AG04450 (cell line): Measurements from ENCODE around the gene SLC26A9. TPM values are rescaled to one million over a fixed set of nuclear protein-coding genes. Genes with fewer than 3 reads are reported as not detected.

Experiments used
- CTCF ChIA-PET: fragments of 300-600, 350-600 bp; formaldehyde crosslinking; extraction: SDS; loops from one replicate; lab custom pipeline; 2022; ENCODE audit warnings: antibody characterized with exemption, inconsistent platforms; lab: Charles Lee
- POLR2A ChIA-PET: fragments of 350-600 bp; formaldehyde crosslinking; extraction: SDS; loops from one replicate; lab custom pipeline; 2021; ENCODE audit warnings: antibody characterized with exemption, inconsistent platforms; lab: Yijun Ruan, JAX
- DNase-seq: peaks from one replicate; pipeline ENCODE4 v3.0.0-alpha.2; 2011; ENCODE audit warnings: low read depth, low spot score
- H3K27ac ChIP-seq: one replicate; pipeline ENCODE4 v1.5.1; 2012; ENCODE audit warnings: low read depth, low read length, control low read depth
- H3K27me3 ChIP-seq: one replicate; pipeline ENCODE4 v1.6.0; 2012; ENCODE audit warnings: low read length; ENCODE audit not compliant: control insufficient read depth, insufficient read depth
- H3K4me3 ChIP-seq: 2 replicates; pipeline ENCODE4 v1.5.1; 2011; ENCODE audit warnings: mild to moderate bottlenecking, low read depth, low read length, control low read depth
- H3K9me3 ChIP-seq: 2 replicates; pipeline ENCODE4 v1.5.1; 2012; ENCODE audit warnings: low read length; ENCODE audit not compliant: control insufficient read depth, insufficient read depth
- polyA plus RNA-seq: library from polyadenylated mRNA; depleted of rRNA; stranded (reverse); fragments of >200 nt; gene quantifications from 2 replicates; pipeline ENCODE4 v1.2.3, GENCODE V29; 2011
- TF ChIP-seq, protein P1 (sequence below): IDR thresholded peaks from 2 replicates; pipeline ENCODE4 v1.5.1; 2011; ENCODE audit warnings: low read depth, low read length, control low read depth, inconsistent platforms

Gene SLC26A9
- polyA plus RNA-seq, 1 experiment: not detected

DNA sequence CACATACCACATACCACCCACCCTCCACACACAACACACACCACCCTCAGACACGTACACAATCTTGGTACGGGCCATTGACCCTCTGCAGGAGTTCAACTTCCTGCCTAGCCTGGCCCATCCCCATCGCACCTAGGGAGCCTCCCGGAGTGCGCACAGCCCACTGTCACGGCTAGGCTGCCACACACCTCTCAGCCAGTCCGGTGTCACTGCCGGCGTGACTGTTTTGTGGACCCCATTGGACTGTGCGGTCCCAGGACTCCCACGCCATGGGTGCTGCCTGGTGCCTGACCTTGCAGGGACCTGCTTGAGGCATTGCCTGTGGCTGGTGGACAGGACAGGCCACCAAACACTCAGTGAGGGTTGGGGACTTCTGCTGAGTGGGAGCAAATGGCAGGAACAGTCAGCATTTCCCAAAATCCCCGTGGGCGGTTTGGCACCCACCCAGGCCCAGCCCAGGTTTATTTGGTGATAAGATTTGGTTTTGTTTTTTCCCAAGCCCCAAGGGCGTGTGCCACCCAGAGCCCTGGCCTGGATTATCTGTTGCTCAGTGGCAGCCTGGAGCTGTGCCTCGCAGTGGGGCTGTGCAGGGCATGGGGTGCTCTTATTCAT is 32.2 kb upstream of the SLC26A9 start:
- TF ChIP-seq, protein P1, sequence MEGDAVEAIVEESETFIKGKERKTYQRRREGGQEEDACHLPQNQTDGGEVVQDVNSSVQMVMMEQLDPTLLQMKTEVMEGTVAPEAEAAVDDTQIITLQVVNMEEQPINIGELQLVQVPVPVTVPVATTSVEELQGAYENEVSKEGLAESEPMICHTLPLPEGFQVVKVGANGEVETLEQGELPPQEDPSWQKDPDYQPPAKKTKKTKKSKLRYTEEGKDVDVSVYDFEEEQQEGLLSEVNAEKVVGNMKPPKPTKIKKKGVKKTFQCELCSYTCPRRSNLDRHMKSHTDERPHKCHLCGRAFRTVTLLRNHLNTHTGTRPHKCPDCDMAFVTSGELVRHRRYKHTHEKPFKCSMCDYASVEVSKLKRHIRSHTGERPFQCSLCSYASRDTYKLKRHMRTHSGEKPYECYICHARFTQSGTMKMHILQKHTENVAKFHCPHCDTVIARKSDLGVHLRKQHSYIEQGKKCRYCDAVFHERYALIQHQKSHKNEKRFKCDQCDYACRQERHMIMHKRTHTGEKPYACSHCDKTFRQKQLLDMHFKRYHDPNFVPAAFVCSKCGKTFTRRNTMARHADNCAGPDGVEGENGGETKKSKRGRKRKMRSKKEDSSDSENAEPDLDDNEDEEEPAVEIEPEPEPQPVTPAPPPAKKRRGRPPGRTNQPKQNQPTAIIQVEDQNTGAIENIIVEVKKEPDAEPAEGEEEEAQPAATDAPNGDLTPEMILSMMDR: no peak
- Histone ChIP-seq H3K27me3 (no peaks in the 10 kb centered on the region), H3K9me3 (no peaks in the 10 kb centered on the region; the same call in 1 of the 2 replicates), H3K27ac (no peak overlapping the region), H3K4me3 (no peak overlapping the region)
- POLR2A ChIA-PET: no interaction called here
- CTCF ChIA-PET: interaction anchor here (5.2 to 12.1 kb wide), 3 partner anchors 52 to 316 kb away, joined by 163 to 567 read pairs (median 197); no protein-coding TSS in a partner anchor
- no peak for DNase-seq

DNA sequence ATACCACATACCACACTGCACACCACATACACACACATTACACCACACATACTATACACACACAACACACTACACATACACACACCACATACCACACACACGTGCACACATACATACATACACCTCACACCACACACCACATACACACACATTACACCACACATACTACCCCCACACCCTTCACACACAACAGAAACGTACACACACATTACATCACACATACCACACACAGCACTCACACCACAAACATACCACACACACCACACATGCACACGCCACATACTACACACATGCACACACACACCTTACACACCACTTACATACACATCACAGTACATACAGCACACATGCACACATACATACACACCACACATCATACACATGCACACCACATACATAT is 31.5 kb upstream of the SLC26A9 start:
- Histone ChIP-seq H3K27ac (no peak overlapping the region), H3K27me3 (no peaks in the 10 kb centered on the region), H3K4me3 (no peak overlapping the region), H3K9me3 (no peaks in the 10 kb centered on the region; the same call in 1 of the 2 replicates)
- TF ChIP-seq, protein P1: no peak
- CTCF ChIA-PET: no interaction called here
- POLR2A ChIA-PET: no interaction called here
- DNase-seq: no peak

DNA sequence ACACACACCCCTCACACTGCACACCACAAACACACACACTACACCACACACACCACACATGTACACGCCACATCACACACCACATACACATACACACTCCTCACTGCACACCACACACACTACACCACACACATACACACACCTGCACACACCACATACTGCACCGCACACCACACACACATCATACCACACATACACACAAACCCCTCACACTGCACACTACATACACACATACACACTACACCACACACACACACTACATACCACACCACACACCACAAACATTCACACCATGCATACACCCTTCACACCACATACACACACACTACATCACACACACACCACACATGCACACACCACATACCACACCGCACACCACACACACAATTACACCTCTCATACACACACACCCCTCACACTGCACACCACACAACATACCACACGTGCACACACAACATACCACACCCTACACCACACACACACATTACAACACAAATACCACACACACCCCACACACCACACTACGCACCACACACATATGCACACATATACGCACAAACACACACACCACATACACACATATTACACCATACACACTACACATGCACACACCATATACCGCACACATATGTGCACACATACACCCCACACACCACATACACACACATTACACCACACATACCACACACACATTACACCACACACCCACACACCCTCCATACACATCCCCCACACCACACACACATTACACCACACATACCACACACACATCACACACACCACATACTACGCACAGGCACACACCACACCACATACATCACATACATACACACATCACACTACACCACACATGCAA is 30.3 kb upstream of the SLC26A9 start:
- POLR2A ChIA-PET: no interaction called here

DNA sequence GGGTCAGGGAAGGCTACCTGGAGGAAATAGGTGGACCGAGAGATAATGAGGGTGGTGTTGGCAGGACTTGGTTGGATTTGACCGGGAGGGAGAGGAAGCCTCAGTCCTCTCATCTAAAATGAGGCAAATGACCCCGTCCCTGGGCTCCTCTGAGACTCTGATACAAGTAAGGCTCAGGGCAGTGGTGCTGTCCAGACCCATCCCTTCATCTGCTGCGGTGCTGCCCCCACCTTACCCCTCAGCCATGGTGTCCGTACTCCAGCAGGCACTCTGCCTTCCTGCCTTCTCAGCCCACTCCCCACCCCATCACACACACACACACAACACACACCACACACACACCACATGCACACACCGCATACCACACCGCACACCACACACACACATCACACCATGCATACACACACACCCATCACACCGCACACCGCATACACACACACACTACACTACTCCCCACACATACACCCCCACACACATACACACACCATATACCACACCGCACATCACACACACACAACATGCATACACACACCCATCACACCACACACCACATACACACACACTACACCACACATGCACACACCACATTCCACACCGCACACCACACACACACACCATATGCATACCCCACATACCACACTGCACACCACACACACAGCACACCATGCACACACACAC is 29.4 kb upstream of the SLC26A9 start:
- H3K9me3 ChIP-seq: no peaks in the 10 kb centered on the region; the same call in 1 of the 2 replicates
- no peak overlapping the region for H3K27ac ChIP-seq
- ChIA-PET CTCF (interaction anchor here (3.7 kb wide), 1 partner anchor 54 kb away, joined by 27 read pairs; no protein-coding TSS in a partner anchor), POLR2A (no interaction called here)
- H3K4me3 ChIP-seq: no peak overlapping the region
- TF ChIP-seq, protein P1: no peak
- H3K27me3 ChIP-seq: no peaks in the 10 kb centered on the region
- no peak for DNase-seq

More for the DNA sequence above, 30.3 kb upstream of the SLC26A9 start:
- no peak overlapping the region for H3K27ac ChIP-seq
- CTCF ChIA-PET: no interaction called here
- TF ChIP-seq, protein P1: no peak
- H3K9me3 ChIP-seq: no peaks in the 10 kb centered on the region; the same call in 1 of the 2 replicates
- no peak overlapping the region for H3K4me3 ChIP-seq
- H3K27me3 ChIP-seq: no peaks in the 10 kb centered on the region
- DNase-seq: no peak
